HG02798 (cell line): ENCODE results near the gene CHP2.

ENCODE experiments used
- ATAC-seq: cut with Tn5 transposase; IDR thresholded peaks from one replicate; pipeline ENCODE4 v1.9.1; 2021; ENCODE audit warnings: mild to moderate bottlenecking; ENCODE audit not compliant: unreplicated experiment, poor library complexity

The CHP2 gene

DNA sequence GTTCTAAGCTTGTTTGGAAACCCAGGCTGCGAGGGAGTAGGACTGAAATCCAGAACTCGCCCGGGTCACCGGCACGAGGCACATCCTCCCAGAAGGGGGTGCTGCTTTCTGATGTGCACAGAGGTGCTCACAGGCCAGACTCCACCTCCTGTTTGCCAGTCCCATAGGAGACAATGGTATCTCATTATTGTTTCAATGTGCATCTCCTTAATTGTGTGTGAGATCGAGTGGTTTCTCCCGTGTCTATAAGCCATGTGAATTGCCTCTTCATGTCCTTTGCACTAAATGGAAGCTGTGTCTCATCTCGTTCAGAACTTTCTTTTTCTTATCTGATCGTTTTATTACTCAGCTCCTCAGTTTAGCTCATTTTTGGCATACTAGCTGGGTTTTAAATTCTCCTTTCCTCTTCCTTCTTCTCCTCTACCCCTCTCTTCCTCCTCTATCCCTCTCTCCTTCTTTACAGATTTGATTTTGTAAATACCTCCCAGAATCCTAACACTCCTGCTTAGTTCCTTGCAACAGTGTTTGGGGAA lies 48.8 kb downstream of the CHP2 start:
- ATAC-seq: peak; percentile 68

DNA sequence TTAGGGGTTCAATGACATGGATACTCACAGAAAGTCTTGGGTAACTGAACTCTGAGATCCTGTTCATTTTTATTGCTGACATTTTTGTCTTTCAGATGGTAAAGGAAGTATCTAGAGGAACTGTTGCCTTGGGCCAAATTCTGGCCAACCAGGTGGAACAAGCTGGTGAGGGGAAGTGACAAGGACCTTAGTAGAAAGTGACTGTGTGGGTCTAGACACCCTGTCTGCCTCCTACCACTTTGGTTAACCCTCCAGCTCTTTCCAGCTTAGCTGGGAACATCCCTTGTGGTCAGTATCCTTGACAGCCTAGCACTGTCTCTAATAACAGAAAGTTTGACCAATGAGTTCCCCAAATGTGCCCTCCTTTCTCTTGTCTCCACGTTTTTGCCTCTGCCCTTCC lies 52.2 kb downstream of the CHP2 start:
- ATAC-seq: no peak
